GM18499 (cell line): ENCODE results near the gene VAPB.
"Not testable (repeated sequence)": the region's sequence is repeated elsewhere in the genome, so short reads cannot be mapped to it uniquely, and the experiment has no call there.

Experiments used
- ATAC-seq: cut with Tn5 transposase; IDR thresholded peaks from one replicate; pipeline ENCODE4 v1.9.1; 2021; ENCODE audit warnings: moderate number of reproducible peaks; ENCODE audit not compliant: insufficient read depth, unreplicated experiment

Gene VAPB

GRCh38 chr20:58405504-58406291 is 16.7 kb downstream of the VAPB start:
- ATAC-seq, result no peak

GRCh38 chr20:58406422-58407001 is 17.5 kb downstream of the VAPB start:
- no peak for ATAC-seq

GRCh38 chr20:58407201-58407873 is 18.3 kb downstream of the VAPB start:
- ATAC-seq, result no peak

- ATAC-seq, result no peak
Measured at GRCh38 chr20:58407966-58408557, 19.0 kb downstream of the VAPB start.

GRCh38 chr20:58408603-58409246 is 19.7 kb downstream of the VAPB start:
- ATAC-seq, result no peak

- ATAC-seq, result not testable (repeated sequence)
Measured at GRCh38 chr20:58414216-58414615, 25.2 kb downstream of the VAPB start.

- not testable (repeated sequence) for ATAC-seq
Measured at GRCh38 chr20:58414786-58415185, 25.8 kb downstream of the VAPB start.

GRCh38 chr20:58416057-58416456 is 27.0 kb downstream of the VAPB start:
- no peak for ATAC-seq

- no peak for ATAC-seq
Measured at GRCh38 chr20:58416835-58417234, 27.8 kb downstream of the VAPB start.

- ATAC-seq, result no peak
Measured at GRCh38 chr20:58417438-58417837, 28.4 kb downstream of the VAPB start.

- ATAC-seq, result no peak
Measured at GRCh38 chr20:58418949-58419748, 30.1 kb downstream of the VAPB start.

GRCh38 chr20:58420798-58421496 is 31.9 kb downstream of the VAPB start:
- ATAC-seq, result no peak

- ATAC-seq, result no peak
Measured at GRCh38 chr20:58421497-58421850, 32.4 kb downstream of the VAPB start.

- no peak for ATAC-seq
Measured at GRCh38 chr20:58424218-58424969, 35.4 kb downstream of the VAPB start.

GRCh38 chr20:58427571-58427970 is 38.5 kb downstream of the VAPB start:
- ATAC-seq, result not testable (repeated sequence)

GRCh38 chr20:58428364-58428763 is 39.3 kb downstream of the VAPB start:
- ATAC-seq, result no peak

GRCh38 chr20:58429303-58429702 is 40.3 kb downstream of the VAPB start:
- no peak for ATAC-seq

GRCh38 chr20:58431134-58431533 is 42.1 kb downstream of the VAPB start:
- ATAC-seq, result no peak
